Fibroblast of lung (primary cell): Measurements from ENCODE around the gene KLK11. TPM values are rescaled to one million over a fixed set of nuclear protein-coding genes. Genes with fewer than 3 reads are reported as not detected.

Source experiments
- DNase-seq, 2 donors: peaks; one replicate each; pipeline versions ENCODE4 v3.0.0 to v3.0.0-alpha.2; 2010; ENCODE audit warnings: low read depth in 2 of 2
- H2AFZ ChIP-seq: 2 replicates; pipeline ENCODE4 v1.5.1; 2012; ENCODE audit warnings: low read length, control low read depth, inconsistent platforms
- H3K27ac ChIP-seq: 2 replicates; pipeline ENCODE4 v1.5.1; 2011; ENCODE audit warnings: low read length, control low read depth; ENCODE audit not compliant: insufficient read depth
- H3K27me3 ChIP-seq: 2 replicates; pipeline ENCODE4 v1.5.1; 2011; ENCODE audit warnings: mild to moderate bottlenecking, low read length; ENCODE audit not compliant: control insufficient read depth, insufficient read depth
- H3K36me3 ChIP-seq: 2 replicates; pipeline ENCODE4 v1.5.1; 2011; ENCODE audit warnings: low read length; ENCODE audit not compliant: control insufficient read depth, insufficient read depth
- H3K4me1 ChIP-seq: 2 replicates; pipeline ENCODE4 v1.5.1; 2011; ENCODE audit warnings: low read length; ENCODE audit not compliant: control insufficient read depth, insufficient read depth; ENCODE audit errors: extremely low read depth
- H3K4me2 ChIP-seq: 2 replicates; pipeline ENCODE4 v1.5.1; 2011; ENCODE audit warnings: low read length, control low read depth; ENCODE audit not compliant: insufficient read depth; ENCODE audit errors: extremely low read depth
- H3K4me3 ChIP-seq, 4 experiments: fragments of 200-600 bp in 1 of 4; sonication (generic) in 1 of 4; replicated peaks in 1 of 4; 2 replicates each; pipeline ENCODE4 v1.5.1; 2011 to 2016; ENCODE audit warnings: low read length in 4 of 4, low read depth in 3 of 4, mild to moderate bottlenecking in 3 of 4, control low read depth in 2 of 4, inconsistent platforms in 1 of 4, mixed read lengths in 1 of 4; ENCODE audit not compliant: insufficient read depth in 1 of 4; ENCODE audit errors: control extremely low read depth in 1 of 4
- H3K79me2 ChIP-seq: 2 replicates; pipeline ENCODE4 v1.5.1; 2012; ENCODE audit warnings: mild to moderate bottlenecking, low read length, inconsistent platforms; ENCODE audit not compliant: control insufficient read depth, insufficient read depth
- H3K9ac ChIP-seq: 2 replicates; pipeline ENCODE4 v1.5.1; 2011; ENCODE audit warnings: mild to moderate bottlenecking, low read length, control low read depth; ENCODE audit not compliant: insufficient read depth
- H3K9me3 ChIP-seq: 2 replicates; pipeline ENCODE4 v1.5.1; 2012; ENCODE audit warnings: low read depth, low read length; ENCODE audit not compliant: control insufficient read depth, insufficient read depth
- H4K20me1 ChIP-seq: 2 replicates; pipeline ENCODE4 v1.5.1; 2011; ENCODE audit warnings: low read length; ENCODE audit not compliant: control insufficient read depth, insufficient read depth; ENCODE audit errors: extremely low read depth
- CTCF ChIP-seq, 2 donors: IDR thresholded peaks in 1 of 2; conservative IDR thresholded peaks in 1 of 2; 1 replicate in 1 of 2; 2 replicates in 1 of 2; pipeline ENCODE4 v1.5.1; 2011 to 2012; ENCODE audit warnings: low read length in 2 of 2, control low read depth in 1 of 2, inconsistent platforms in 1 of 2, low read depth in 1 of 2, mild to moderate bottlenecking in 1 of 2
- EZH2 ChIP-seq: IDR thresholded peaks from 2 replicates; pipeline ENCODE4 v1.5.1; 2012; ENCODE audit warnings: low read length, control low read depth, mild to moderate bottlenecking; ENCODE audit errors: missing control alignments
- polyA plus RNA-seq, 2 donors: library from polyadenylated mRNA; depleted of rRNA in 1 of 2; stranded (reverse) in 1 of 2; unstranded in 1 of 2; fragments of >200 nt; gene quantifications; 2 replicates each; pipeline ENCODE4 v1.2.1, GENCODE V29; 2011 to 2012; ENCODE audit warnings: missing spikeins in 1 of 2
- total RNA-seq: library from RNA; depleted of rRNA; stranded (reverse); fragments of >200 nt; gene quantifications from 2 replicates; pipeline ENCODE4 v1.2.1, GENCODE V29; 2014

KLK11 gene
- total and polyA plus RNA-seq, 2 donors (not counting 1 experiment from before 2014, with no cell fraction given) = not detected

- Histone ChIP-seq H4K20me1 (no peaks in the 10 kb centered on the region), H3K9ac (no peak overlapping the region), H2AFZ (no peak overlapping the region), H3K4me1 (no peaks in the 10 kb centered on the region), H3K79me2 (no peaks in the 10 kb centered on the region), H3K4me3 (no peak overlapping the region), H3K9me3 (no peaks in the 10 kb centered on the region), H3K27ac (no peak overlapping the region), H3K27me3 (no peaks in the 10 kb centered on the region), H3K4me2 (no peak overlapping the region), H3K36me3 (no peaks in the 10 kb centered on the region)
- DNase-seq = no peak
- TF ChIP-seq CTCF (conservative IDR thresholded peaks at IDR 0.05 in 1 of 2, IDR thresholded peaks at IDR 0.05 in 1 of 2; ENCODE audit: low read depth in 1 of 2, low read length in 2 of 2) = no peak
- TF ChIP-seq EZH2 = no peak
Observed at GRCh38 chr19:51047031-51047335, 20.6 kb upstream of the KLK11 start.

DNA sequence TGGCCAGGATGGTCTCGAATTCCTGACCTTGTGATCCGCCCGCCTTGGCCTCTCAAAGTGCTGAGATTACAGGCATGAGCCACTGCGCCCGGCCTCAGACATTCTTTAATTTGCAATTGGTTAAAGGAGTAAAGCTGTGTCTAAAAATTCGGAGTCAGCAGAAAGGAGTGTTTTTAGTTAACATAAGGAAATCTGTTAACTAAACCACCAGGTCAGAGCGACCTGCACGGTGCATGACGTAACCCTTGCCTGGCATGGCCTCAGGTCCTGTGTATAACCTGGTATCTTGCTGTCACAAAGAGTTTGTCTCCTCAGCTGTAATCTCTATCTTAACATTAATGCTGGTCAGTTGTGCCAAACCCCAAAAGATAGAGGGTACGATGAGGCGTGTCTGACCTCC lies 17.9 kb upstream of the KLK11 start:
- no peaks in the 10 kb centered on the region for H3K9me3 ChIP-seq
- no peaks in the 10 kb centered on the region for H3K27me3 ChIP-seq
- no peaks in the 10 kb centered on the region for H3K36me3 ChIP-seq
- no peak for DNase-seq
- no peaks in the 10 kb centered on the region for H4K20me1 ChIP-seq
- H2AFZ ChIP-seq = no peak overlapping the region
- H3K4me3 ChIP-seq = no peak overlapping the region
- no peak overlapping the region for H3K9ac ChIP-seq
- H3K27ac ChIP-seq = no peak overlapping the region
- no peaks in the 10 kb centered on the region for H3K4me1 ChIP-seq
- TF ChIP-seq EZH2 (no peak), CTCF (conservative IDR thresholded peaks at IDR 0.05 in 1 of 2, IDR thresholded peaks at IDR 0.05 in 1 of 2; ENCODE audit: low read depth in 1 of 2, low read length in 2 of 2) (no peak)
- H3K79me2 ChIP-seq = no peaks in the 10 kb centered on the region
- H3K4me2 ChIP-seq = no peak overlapping the region

DNA sequence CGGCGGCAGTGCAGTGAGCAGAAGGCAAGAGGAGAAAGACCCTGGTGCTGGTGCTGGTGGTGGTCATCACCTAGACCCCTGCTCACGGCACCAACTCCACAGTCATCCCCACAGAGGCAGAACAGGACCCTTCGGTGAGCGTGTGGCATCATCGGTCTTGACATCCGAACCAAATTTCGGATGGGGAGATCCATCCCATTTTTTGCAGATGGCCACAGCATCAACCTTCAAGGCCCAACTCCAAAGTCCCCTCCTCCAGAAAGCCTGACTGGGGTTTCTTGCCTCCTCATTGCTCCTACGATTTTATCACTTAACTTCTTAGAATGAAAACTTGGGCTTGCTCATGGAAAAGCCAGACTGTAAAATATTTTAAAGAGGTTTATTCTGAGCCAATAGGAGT lies 17.1 kb upstream of the KLK11 start:
- H3K4me1 ChIP-seq = no peaks in the 10 kb centered on the region
- no peak overlapping the region for H3K4me2 ChIP-seq
- H3K9ac ChIP-seq = no peak overlapping the region
- H3K4me3 ChIP-seq = no peak overlapping the region
- no peak for DNase-seq
- no peak overlapping the region for H3K27ac ChIP-seq
- no peaks in the 10 kb centered on the region for H3K9me3 ChIP-seq
- TF ChIP-seq CTCF (conservative IDR thresholded peaks at IDR 0.05 in 1 of 2, IDR thresholded peaks at IDR 0.05 in 1 of 2; ENCODE audit: low read depth in 1 of 2, low read length in 2 of 2) (no peak), EZH2 (no peak)
- H3K27me3 ChIP-seq = no peaks in the 10 kb centered on the region
- no peaks in the 10 kb centered on the region for H3K79me2 ChIP-seq
- no peak overlapping the region for H2AFZ ChIP-seq
- H3K36me3 ChIP-seq = no peaks in the 10 kb centered on the region
- H4K20me1 ChIP-seq = no peaks in the 10 kb centered on the region
